Measurements from ENCODE around the gene PRKN. TPM values are rescaled to one million over a fixed set of nuclear protein-coding genes. Genes with fewer than 3 reads are reported as not detected.

Gene PRKN
- total RNA-seq, 1 donor from 2014 or later: 7.0 TPM

GRCh38 chr6:162698440-162698839 lies 29.1 kb downstream of the PRKN start:
- Mint-ChIP-seq H3K27ac (ENCODE audit: unreplicated experiment) (peak overlapping the region; percentile 98), H3K27me3 (ENCODE audit: unreplicated experiment) (peaks cover 5% of the 10 kb centered on the region), H3K9me3 (ENCODE audit: unreplicated experiment) (peaks cover 10% of the 10 kb centered on the region), H3K36me3 (ENCODE audit: unreplicated experiment) (no peaks in the 10 kb centered on the region), H3K4me1 (ENCODE audit: low read depth, unreplicated experiment) (peaks cover 28% of the 10 kb centered on the region), H3K4me3 (ENCODE audit: unreplicated experiment) (peak overlapping the region; percentile 26)
- no peak for TF ChIP-seq CTCF (IDR thresholded peaks at IDR 0.05; ENCODE audit: partially characterized antibody, unreplicated experiment)
- no peak for DNase-seq

DNA sequence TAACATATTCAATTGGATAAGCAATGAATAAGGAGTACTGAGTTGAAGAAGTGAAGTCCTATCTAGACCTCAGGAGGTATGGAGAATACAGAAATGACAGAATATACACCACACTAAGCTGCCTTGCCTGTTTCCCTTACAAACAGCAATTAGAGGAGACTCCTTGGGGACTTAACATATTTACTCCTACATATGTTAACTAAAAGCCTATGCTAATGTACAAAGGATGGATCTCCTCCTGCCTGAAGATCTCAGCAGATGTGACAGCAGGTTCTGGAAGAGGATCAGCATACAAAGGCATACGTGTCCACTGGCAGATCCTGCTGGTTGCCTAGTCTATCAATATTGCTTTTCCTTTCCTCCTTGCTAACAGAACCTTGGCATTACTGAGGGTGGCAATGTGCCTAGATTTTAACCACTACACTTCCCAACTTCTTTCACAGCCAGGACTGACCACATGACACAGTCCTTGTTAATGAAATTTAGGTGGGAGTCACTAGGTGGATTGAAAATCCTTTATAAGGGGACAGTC lies 29.6 kb downstream of the PRKN start:
- DNase-seq: peak; percentile 31
- H3K9me3 Mint-ChIP-seq (ENCODE audit: unreplicated experiment): peaks cover 10% of the 10 kb centered on the region
- TF ChIP-seq CTCF (IDR thresholded peaks at IDR 0.05; ENCODE audit: partially characterized antibody, unreplicated experiment): no peak
- H3K27ac Mint-ChIP-seq (ENCODE audit: unreplicated experiment): peak overlapping the region; percentile 98
- no peaks in the 10 kb centered on the region for H3K36me3 Mint-ChIP-seq (ENCODE audit: unreplicated experiment)
- peaks cover 33% of the 10 kb centered on the region for H3K4me1 Mint-ChIP-seq (ENCODE audit: low read depth, unreplicated experiment)
- H3K4me3 Mint-ChIP-seq (ENCODE audit: unreplicated experiment): peak overlapping the region; percentile 26
- peaks cover 5% of the 10 kb centered on the region for H3K27me3 Mint-ChIP-seq (ENCODE audit: unreplicated experiment)

DNA sequence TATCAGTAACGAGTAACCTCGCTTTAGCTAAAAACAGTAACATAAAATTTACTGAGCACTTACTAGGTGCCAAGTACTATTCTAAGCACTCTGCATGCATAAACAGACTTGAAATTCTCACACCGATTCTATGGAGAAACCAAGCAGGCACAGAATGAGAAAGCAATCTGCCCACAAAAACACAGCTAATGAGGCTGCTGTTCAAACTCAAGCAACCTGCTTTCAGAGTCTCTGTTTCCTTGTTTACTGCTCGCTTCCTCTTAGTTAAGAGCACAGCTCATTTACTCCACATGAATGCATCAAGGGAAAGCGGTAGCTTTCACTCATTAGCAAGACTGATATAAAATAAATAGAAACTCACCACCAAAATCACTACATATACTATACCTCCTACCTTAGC lies 37.4 kb downstream of the PRKN start:
- DNase-seq: no peak
- no peaks in the 10 kb centered on the region for H3K27me3 Mint-ChIP-seq (ENCODE audit: unreplicated experiment)
- H3K27ac Mint-ChIP-seq (ENCODE audit: unreplicated experiment): peak overlapping the region; percentile 34
- H3K4me1 Mint-ChIP-seq (ENCODE audit: low read depth, unreplicated experiment): peaks cover 21% of the 10 kb centered on the region
- H3K4me3 Mint-ChIP-seq (ENCODE audit: unreplicated experiment): no peak overlapping the region
- H3K36me3 Mint-ChIP-seq (ENCODE audit: unreplicated experiment): no peaks in the 10 kb centered on the region
- no peaks in the 10 kb centered on the region for H3K9me3 Mint-ChIP-seq (ENCODE audit: unreplicated experiment)
- no peak for TF ChIP-seq CTCF (IDR thresholded peaks at IDR 0.05; ENCODE audit: partially characterized antibody, unreplicated experiment)

DNA sequence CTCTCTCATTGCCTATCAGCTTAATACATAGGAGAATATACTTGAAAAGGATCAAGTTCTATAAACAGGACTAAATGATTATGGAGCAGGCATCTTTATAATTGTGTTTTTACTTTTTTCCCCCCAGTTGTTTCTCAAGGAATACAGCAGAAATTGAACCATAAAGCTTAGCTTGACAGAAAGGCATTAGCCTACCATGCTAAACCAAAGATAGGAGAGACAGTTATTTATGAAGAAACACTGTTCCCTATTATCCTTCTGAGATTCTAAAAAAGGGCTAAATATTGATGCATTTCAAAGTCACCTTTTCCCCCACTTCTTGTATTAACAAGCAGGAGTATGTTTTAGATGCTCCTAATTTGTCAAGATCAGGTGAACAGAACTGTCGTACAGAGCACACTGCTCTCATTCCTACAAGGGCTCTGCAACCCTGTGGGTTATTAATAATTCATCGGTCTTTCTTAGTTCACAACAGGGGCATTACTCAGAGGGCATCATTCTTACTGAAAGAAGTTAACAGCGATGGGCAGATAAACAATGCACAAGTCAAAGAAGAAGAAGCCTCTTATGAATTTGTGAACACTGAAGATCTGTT lies 38.7 kb downstream of the PRKN start:
- peak overlapping the region; percentile 49 for H3K27ac Mint-ChIP-seq (ENCODE audit: unreplicated experiment)
- H3K27me3 Mint-ChIP-seq (ENCODE audit: unreplicated experiment): no peaks in the 10 kb centered on the region
- H3K4me3 Mint-ChIP-seq (ENCODE audit: unreplicated experiment): no peak overlapping the region
- peaks cover 18% of the 10 kb centered on the region for H3K4me1 Mint-ChIP-seq (ENCODE audit: low read depth, unreplicated experiment)
- H3K36me3 Mint-ChIP-seq (ENCODE audit: unreplicated experiment): no peaks in the 10 kb centered on the region
- H3K9me3 Mint-ChIP-seq (ENCODE audit: unreplicated experiment): no peaks in the 10 kb centered on the region
- TF ChIP-seq CTCF (IDR thresholded peaks at IDR 0.05; ENCODE audit: partially characterized antibody, unreplicated experiment): no peak
- no peak for DNase-seq

DNA sequence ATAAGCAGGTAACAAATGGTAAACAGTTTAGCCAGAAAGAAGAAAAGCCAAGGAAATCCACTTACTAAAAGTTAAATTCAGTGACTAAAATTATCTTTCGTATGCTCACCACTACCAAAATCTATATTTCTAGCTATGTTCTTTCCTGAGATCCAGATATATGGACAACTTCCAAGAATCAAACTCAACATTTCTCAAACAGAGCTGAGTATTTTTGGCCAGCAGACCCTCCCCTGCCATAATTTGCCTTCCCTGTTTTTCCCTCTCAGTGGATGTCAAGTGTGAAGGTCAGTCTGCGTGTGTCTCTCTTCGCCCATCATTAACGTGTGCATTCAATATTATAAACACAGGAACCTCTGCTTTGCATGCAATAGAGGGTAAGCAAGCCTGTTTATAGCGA lies 42.0 kb downstream of the PRKN start:
- H3K4me1 Mint-ChIP-seq (ENCODE audit: low read depth, unreplicated experiment): peaks cover 10% of the 10 kb centered on the region

More for the DNA sequence above, 42.0 kb downstream of the PRKN start:
- H3K27me3 Mint-ChIP-seq (ENCODE audit: unreplicated experiment): no peaks in the 10 kb centered on the region
- no peaks in the 10 kb centered on the region for H3K9me3 Mint-ChIP-seq (ENCODE audit: unreplicated experiment)
- no peaks in the 10 kb centered on the region for H3K36me3 Mint-ChIP-seq (ENCODE audit: unreplicated experiment)
- H3K4me3 Mint-ChIP-seq (ENCODE audit: unreplicated experiment): no peak overlapping the region
- no peak overlapping the region for H3K27ac Mint-ChIP-seq (ENCODE audit: unreplicated experiment)
- DNase-seq: no peak
- no peak for TF ChIP-seq CTCF (IDR thresholded peaks at IDR 0.05; ENCODE audit: partially characterized antibody, unreplicated experiment)
